ENCODE data around the gene PRSS58. TPM values are rescaled to one million over a fixed set of nuclear protein-coding genes. Genes with fewer than 3 reads are reported as not detected.

The PRSS58 gene
- total and polyA plus RNA-seq, 2 of the 8 experiments (the other 6 are each of a cell fraction or from before 2014, with no cell fraction given): not detected

DNA sequence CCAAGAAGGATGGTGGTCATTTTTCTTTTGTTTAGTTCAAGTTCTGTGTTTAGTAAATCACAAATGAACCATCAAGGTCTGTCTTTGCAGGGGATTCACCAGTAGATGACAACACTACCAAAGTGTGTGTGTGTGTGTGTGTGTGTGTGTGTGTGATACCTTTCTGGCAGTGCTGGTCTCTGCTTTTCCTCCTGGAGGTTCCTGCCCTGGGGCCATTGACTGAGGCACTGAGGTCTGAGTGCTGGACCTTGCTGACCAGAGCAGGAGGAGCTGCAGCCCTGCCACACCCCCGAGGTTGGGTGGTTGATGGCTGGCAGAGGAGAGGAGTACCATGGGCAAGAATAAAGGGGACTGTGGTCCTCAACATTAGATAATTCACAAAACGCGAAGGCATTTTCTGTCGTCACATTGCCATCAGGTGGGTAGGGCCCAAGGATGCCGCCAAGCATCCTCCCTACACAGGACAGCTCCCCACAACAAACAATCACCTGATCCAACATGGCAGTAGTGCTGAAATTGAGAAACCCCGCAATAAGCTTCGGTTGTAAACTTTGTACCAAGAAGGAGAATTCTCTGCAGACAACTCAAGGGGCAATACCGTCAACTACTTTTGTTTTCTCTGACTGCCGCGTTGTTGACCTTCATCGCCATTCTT is 49.5 kb upstream of the PRSS58 start (continued):
- TF ChIP-seq, protein P1, sequence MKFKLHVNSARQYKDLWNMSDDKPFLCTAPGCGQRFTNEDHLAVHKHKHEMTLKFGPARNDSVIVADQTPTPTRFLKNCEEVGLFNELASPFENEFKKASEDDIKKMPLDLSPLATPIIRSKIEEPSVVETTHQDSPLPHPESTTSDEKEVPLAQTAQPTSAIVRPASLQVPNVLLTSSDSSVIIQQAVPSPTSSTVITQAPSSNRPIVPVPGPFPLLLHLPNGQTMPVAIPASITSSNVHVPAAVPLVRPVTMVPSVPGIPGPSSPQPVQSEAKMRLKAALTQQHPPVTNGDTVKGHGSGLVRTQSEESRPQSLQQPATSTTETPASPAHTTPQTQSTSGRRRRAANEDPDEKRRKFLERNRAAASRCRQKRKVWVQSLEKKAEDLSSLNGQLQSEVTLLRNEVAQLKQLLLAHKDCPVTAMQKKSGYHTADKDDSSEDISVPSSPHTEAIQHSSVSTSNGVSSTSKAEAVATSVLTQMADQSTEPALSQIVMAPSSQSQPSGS (IDR thresholded peaks at IDR 0.05; ENCODE audit: low read length): no peak
- no peak for TF ChIP-seq EGR1 (IDR thresholded peaks at IDR 0.05; ENCODE audit: borderline replicate concordance, low read depth, low read length)
